ENCODE data around the gene HYAL3. TPM values are rescaled to one million over a fixed set of nuclear protein-coding genes. Genes with fewer than 3 reads are reported as not detected.

HYAL3 gene
- total and polyA plus RNA-seq, 2 of the 13 experiments (the other 11 are each of a cell fraction or from before 2014, with no cell fraction given): 5.5 to 10.4 TPM

- TF ChIP-seq CTCF (CRISPR knock-in tag; IDR thresholded peaks at IDR 0.05) (peak; percentile 81), SP2 (CRISPR knock-in tag; IDR thresholded peaks at IDR 0.05) (no peak), ZNF7 (CRISPR knock-in tag; IDR thresholded peaks at IDR 0.05) (0 out of 2 replicates have a peak, but pooled peaks have one; percentile 34), IKZF1 (IDR thresholded peaks at IDR 0.05) (no peak), NFE2 (CRISPR knock-in tag; IDR thresholded peaks at IDR 0.05) (no peak), ZNF282 (IDR thresholded peaks at IDR 0.05; ENCODE audit: partially characterized antibody) (no peak), MAFG (CRISPR knock-in tag; IDR thresholded peaks at IDR 0.05) (no peak), ARID2 (CRISPR knock-in tag; IDR thresholded peaks at IDR 0.05; ENCODE audit: borderline replicate concordance) (no peak), GATAD1 (CRISPR knock-in tag; IDR thresholded peaks at IDR 0.05) (no peak), MXD3 (CRISPR knock-in tag; IDR thresholded peaks at IDR 0.05) (no peak), SYNCRIP (IDR thresholded peaks at IDR 0.05; ENCODE audit: insufficient read depth, low read depth, low read length) (no peak), HNF4G (IDR thresholded peaks at IDR 0.05; ENCODE audit: borderline replicate concordance, low read depth, low read length) (peak; percentile 94), HNF4G (CRISPR knock-in tag; IDR thresholded peaks at IDR 0.05; ENCODE audit: borderline replicate concordance, low read depth) (peak; percentile 86; the same call in 1 of the 2 replicates), TAF1 (CRISPR knock-in tag; IDR thresholded peaks at IDR 0.05) (0 out of 2 replicates have a peak, but pooled peaks have one; percentile 4), THAP11 (CRISPR knock-in tag; IDR thresholded peaks at IDR 0.05) (peak; percentile 70), PITX1 (CRISPR knock-in tag; IDR thresholded peaks at IDR 0.05) (peak; percentile 58), ZMAT3 (CRISPR knock-in tag; conservative IDR thresholded peaks at IDR 0.05) (no peak), ZNF670 (CRISPR knock-in tag; IDR thresholded peaks at IDR 0.05; ENCODE audit: borderline replicate concordance) (no peak), HIVEP1 (CRISPR knock-in tag; IDR thresholded peaks at IDR 0.05) (peak; percentile 24; the same call in 1 of the 2 replicates), ZNF790 (CRISPR knock-in tag; IDR thresholded peaks at IDR 0.05; ENCODE audit: borderline replicate concordance) (no peak), LCORL (IDR thresholded peaks at IDR 0.05) (no peak), LCORL (CRISPR knock-in tag; IDR thresholded peaks at IDR 0.05) (peak; percentile 80; the same call in 1 of the 2 replicates), ZNF629 (CRISPR knock-in tag; conservative IDR thresholded peaks at IDR 0.05) (no peak)
- TF ChIP-seq, protein P1, sequence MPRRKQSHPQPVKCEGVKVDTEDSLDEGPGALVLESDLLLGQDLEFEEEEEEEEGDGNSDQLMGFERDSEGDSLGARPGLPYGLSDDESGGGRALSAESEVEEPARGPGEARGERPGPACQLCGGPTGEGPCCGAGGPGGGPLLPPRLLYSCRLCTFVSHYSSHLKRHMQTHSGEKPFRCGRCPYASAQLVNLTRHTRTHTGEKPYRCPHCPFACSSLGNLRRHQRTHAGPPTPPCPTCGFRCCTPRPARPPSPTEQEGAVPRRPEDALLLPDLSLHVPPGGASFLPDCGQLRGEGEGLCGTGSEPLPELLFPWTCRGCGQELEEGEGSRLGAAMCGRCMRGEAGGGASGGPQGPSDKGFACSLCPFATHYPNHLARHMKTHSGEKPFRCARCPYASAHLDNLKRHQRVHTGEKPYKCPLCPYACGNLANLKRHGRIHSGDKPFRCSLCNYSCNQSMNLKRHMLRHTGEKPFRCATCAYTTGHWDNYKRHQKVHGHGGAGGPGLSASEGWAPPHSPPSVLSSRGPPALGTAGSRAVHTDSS (CRISPR knock-in tag; conservative IDR thresholded peaks at IDR 0.05): no peak
- TF ChIP-seq, protein P2, sequence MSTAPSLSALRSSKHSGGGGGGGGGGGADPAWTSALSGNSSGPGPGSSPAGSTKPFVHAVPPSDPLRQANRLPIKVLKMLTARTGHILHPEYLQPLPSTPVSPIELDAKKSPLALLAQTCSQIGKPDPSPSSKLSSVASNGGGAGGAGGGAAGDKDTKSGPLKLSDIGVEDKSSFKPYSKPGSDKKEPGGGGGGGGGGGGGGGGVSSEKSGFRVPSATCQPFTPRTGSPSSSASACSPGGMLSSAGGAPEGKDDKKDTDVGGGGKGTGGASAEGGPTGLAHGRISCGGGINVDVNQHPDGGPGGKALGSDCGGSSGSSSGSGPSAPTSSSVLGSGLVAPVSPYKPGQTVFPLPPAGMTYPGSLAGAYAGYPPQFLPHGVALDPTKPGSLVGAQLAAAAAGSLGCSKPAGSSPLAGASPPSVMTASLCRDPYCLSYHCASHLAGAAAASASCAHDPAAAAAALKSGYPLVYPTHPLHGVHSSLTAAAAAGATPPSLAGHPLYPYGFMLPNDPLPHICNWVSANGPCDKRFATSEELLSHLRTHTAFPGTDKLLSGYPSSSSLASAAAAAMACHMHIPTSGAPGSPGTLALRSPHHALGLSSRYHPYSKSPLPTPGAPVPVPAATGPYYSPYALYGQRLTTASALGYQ (CRISPR knock-in tag; IDR thresholded peaks at IDR 0.05): no peak
- TF ChIP-seq, protein P3, sequence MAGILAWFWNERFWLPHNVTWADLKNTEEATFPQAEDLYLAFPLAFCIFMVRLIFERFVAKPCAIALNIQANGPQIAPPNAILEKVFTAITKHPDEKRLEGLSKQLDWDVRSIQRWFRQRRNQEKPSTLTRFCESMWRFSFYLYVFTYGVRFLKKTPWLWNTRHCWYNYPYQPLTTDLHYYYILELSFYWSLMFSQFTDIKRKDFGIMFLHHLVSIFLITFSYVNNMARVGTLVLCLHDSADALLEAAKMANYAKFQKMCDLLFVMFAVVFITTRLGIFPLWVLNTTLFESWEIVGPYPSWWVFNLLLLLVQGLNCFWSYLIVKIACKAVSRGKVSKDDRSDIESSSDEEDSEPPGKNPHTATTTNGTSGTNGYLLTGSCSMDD (CRISPR knock-in tag; IDR thresholded peaks at IDR 0.05): no peak
Observed at GRCh38 chr3:50321336-50322114, 22.3 kb upstream of the HYAL3 start (continued).
